Measurements from ENCODE around the gene SPATA9. TPM values are rescaled to one million over a fixed set of nuclear protein-coding genes. Genes with fewer than 3 reads are reported as not detected.
"Not testable (repeated sequence)": the region's sequence is repeated elsewhere in the genome, so short reads cannot be mapped to it uniquely, and the experiment has no call there.

The SPATA9 gene
- total RNA-seq, 1 donor from 2014 or later, result 1.0 TPM

DNA sequence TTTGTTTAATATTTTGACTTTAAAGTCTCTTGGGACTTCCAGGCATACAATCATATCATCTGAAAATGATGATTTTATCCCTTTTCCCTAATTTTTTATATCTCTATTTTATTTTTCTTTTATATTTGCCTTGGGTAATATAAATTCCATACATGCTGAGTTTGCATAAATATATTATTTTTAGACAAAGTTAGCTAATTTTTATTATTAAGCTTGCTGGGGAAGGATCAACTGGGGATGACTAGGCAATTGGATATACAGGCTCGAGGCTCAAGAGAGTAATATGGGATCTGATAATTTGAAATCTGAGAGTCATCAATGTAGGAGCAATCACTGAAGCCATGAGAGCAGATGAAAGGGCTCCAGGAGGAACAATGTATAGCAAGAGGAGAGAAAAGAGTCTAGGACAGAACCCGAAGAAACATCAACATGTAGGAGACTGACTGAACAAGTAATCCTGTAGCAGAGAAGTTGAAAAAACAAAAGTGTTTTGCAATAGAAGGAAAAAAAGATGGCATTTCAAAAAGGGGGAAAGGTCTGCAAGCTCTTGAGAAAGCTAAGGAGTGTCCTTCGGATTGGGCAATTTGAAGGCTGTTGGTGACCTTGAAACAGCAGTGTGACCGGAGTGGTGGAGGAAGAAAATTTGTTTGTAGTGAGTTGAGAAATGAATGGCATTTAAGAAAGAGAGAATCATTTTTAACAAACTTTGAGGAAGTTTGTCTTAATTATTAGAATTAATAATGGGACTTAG, 31.3 kb upstream of the SPATA9 start:
- H3K4me1 Mint-ChIP-seq, result peaks cover 6% of the 10 kb centered on the region

DNA sequence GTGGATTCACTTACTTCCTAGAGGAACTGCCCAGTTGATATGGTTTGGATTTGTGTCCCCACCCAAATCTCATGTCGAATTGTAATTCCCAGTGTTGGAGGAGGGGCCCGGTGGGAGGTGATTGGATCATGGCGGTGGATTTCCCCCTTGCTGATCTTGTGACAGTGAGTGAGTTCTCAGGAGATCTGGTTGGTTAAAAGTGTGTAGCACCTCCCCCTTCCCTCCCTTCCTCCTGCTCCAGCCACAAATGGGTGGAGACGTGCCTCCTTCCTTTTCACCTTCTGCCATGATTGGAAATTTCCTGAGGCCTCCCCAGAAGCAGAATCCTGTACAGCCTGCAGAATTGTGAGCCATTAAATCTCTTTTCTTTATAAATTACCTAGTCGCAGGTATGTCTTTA, 30.5 kb upstream of the SPATA9 start:
- H3K27me3 Mint-ChIP-seq (ENCODE audit: low read depth), result peaks cover 17% of the 10 kb centered on the region
- DNase-seq (ENCODE audit: low read depth, low spot score); H3K9me3 Mint-ChIP-seq; H3K4me1 Mint-ChIP-seq; H3K27ac Mint-ChIP-seq (ENCODE audit: unreplicated experiment); H3K36me3 Mint-ChIP-seq (ENCODE audit: low read depth); H3K4me3 Mint-ChIP-seq: not testable (repeated sequence)

More for the DNA sequence above, 31.3 kb upstream of the SPATA9 start:
- Mint-ChIP-seq H3K9me3 (peaks cover 6% of the 10 kb centered on the region), H3K4me3 (no peak overlapping the region), H3K27me3 (ENCODE audit: low read depth) (peaks cover 17% of the 10 kb centered on the region), H3K27ac (ENCODE audit: unreplicated experiment) (no peak overlapping the region), H3K36me3 (ENCODE audit: low read depth) (peaks cover 2% of the 10 kb centered on the region)
- TF ChIP-seq, protein P1, sequence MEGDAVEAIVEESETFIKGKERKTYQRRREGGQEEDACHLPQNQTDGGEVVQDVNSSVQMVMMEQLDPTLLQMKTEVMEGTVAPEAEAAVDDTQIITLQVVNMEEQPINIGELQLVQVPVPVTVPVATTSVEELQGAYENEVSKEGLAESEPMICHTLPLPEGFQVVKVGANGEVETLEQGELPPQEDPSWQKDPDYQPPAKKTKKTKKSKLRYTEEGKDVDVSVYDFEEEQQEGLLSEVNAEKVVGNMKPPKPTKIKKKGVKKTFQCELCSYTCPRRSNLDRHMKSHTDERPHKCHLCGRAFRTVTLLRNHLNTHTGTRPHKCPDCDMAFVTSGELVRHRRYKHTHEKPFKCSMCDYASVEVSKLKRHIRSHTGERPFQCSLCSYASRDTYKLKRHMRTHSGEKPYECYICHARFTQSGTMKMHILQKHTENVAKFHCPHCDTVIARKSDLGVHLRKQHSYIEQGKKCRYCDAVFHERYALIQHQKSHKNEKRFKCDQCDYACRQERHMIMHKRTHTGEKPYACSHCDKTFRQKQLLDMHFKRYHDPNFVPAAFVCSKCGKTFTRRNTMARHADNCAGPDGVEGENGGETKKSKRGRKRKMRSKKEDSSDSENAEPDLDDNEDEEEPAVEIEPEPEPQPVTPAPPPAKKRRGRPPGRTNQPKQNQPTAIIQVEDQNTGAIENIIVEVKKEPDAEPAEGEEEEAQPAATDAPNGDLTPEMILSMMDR (conservative IDR thresholded peaks at IDR 0.05), result no peak
- no peak for DNase-seq (ENCODE audit: low read depth, low spot score)

DNA sequence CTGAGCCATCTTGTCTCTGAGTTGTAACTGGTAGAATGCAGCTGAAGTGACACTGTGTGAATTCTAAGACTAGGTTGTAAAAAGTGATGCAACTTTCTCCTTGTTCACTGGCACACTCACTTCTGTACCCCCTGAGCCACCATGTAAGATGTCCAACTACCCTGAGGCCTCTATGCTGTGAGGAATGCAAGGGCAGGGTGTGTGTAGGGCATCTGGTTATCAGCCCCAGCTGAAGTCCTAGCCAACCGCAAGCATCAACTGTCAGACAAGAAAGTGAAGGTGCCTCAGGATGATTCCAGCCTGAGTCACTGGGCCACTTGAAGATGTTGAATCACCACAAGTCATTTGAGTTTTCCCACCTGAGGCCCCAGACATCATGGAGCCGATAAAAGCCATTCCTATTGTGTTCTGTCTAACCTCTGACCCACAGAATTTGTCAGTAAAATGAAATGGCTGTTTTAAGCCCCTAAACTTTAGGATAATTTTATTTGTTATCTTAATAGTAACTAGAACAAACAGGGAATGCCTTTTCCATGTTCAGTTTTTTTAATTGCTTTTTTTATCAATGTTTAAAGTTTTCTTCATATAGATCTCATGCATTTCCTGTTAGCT, 29.7 kb upstream of the SPATA9 start:
- H3K4me1 Mint-ChIP-seq, result peaks cover 6% of the 10 kb centered on the region

DNA sequence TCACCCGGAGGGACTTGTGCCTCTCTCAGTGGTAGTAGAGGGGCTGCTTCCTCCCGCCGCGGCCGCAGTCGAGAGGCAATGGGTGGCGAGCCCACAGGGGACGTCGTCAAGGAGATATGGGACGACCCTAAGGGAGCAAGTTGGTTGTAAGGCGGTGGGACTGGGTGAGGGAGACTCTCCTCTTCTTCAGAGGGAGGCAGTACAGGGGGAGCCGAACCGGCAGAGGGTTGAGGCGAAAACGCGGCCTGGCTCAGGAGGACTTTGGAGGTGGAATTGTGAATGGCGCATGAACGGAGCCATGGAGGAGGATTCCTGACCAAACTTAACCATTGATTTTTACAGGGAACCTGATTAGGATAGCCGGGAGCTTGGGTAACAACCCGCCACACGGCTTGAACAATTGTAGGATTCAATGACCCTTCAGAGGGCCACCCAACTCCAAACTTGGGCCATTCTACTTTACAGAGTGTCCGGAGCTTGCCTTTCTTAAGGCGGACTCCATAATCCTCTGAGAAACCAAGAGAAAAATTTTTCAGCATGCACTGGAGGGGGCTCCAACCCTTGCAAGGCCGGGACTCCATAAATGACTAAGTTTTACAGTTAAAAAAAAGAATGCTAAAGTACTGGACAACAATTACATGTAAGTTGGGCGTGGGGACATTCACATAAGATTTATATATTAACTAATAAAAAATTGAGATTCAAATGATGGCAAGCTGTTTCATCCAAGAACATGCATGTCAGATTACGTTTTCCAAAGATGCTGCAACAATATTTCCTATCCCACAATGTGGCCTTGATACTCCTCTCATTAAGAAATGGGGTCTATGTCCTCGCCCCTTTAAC, 28.9 kb upstream of the SPATA9 start:
- Mint-ChIP-seq H3K4me3 (no peak overlapping the region), H3K36me3 (ENCODE audit: low read depth) (peaks cover 2% of the 10 kb centered on the region), H3K4me1 (peaks cover 6% of the 10 kb centered on the region), H3K27ac (ENCODE audit: unreplicated experiment) (no peak overlapping the region), H3K9me3 (peaks cover 6% of the 10 kb centered on the region), H3K27me3 (ENCODE audit: low read depth) (peaks cover 17% of the 10 kb centered on the region)
- DNase-seq (ENCODE audit: low read depth, low spot score), result no peak
- TF ChIP-seq, protein P1 (conservative IDR thresholded peaks at IDR 0.05), result no peak

More for the DNA sequence above, 29.7 kb upstream of the SPATA9 start:
- Mint-ChIP-seq H3K27ac (ENCODE audit: unreplicated experiment) (no peak overlapping the region), H3K4me3 (no peak overlapping the region), H3K9me3 (peaks cover 6% of the 10 kb centered on the region), H3K27me3 (ENCODE audit: low read depth) (peaks cover 17% of the 10 kb centered on the region), H3K36me3 (ENCODE audit: low read depth) (peaks cover 2% of the 10 kb centered on the region)
- TF ChIP-seq, protein P1 (conservative IDR thresholded peaks at IDR 0.05), result no peak
- DNase-seq (ENCODE audit: low read depth, low spot score), result no peak

DNA sequence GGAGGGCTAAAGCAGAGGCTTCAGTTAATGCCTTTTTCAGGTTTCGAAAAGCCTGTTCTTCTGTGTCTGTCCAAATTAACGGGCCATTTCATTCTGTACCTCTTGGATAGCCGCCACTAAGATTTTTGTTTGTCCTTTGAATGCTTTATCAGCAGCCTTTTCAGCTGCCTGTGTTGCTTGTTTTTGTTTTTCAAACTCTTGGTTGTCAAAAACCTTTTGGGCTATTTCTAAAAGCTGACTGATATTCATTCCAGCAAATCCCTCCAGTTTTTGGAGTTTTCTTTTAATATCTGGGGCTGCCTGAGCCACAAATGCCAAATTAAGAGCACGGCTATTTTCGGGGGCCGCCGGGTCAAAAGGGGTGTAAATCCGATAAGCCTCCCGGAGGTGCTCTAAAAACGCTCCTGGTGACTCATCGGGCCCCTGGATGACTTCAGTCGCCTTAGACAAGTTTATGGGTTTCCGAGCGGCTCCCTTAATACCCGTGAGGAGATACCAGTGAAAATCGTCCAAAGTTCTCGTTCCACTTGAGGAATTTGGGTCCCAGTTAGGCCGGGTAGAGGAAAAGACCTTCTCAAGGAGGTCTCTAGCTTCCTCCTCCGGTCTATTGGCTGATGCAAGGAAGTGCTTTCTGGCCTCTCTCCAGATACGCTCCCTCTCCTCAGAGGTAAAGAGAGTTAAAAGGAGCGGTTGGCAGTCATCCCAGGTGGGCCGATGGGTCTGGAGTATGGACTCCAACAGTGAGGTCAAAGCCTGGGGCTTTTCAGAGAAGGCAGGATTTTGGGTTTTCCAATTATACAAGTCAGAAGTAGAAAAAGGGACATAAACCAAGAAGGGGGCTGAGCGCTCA, 28.1 kb upstream of the SPATA9 start:
- H3K36me3 Mint-ChIP-seq (ENCODE audit: low read depth); H3K4me3 Mint-ChIP-seq; H3K4me1 Mint-ChIP-seq; H3K9me3 Mint-ChIP-seq; DNase-seq (ENCODE audit: low read depth, low spot score); H3K27ac Mint-ChIP-seq (ENCODE audit: unreplicated experiment): not testable (repeated sequence)
- H3K27me3 Mint-ChIP-seq (ENCODE audit: low read depth), result peaks cover 17% of the 10 kb centered on the region
